ENCODE measurements around the gene PSMB2. TPM values are rescaled to one million over a fixed set of nuclear protein-coding genes. Genes with fewer than 3 reads are reported as not detected.

The PSMB2 gene
- total and polyA plus RNA-seq, 10 of the 15 experiments (the other 5 are each of a cell fraction or from before 2014, with no cell fraction given): 71.7 to 299 (median 145) TPM

GRCh38 chr1:35659589-35659988 is 18.3 kb upstream of the PSMB2 start (continued):
- TF ChIP-seq E4F1 (IDR thresholded peaks at IDR 0.05; ENCODE audit: borderline replicate concordance, partially characterized antibody) (no peak), ASH2L (IDR thresholded peaks at IDR 0.05; ENCODE audit: borderline replicate concordance, low read depth) (no peak), RFX5 (IDR thresholded peaks at IDR 0.05; ENCODE audit: low read depth, low read length) (no peak)

GRCh38 chr1:35657851-35658250 is 16.5 kb upstream of the PSMB2 start:
- no peak overlapping the region for H3K9ac ChIP-seq (ENCODE audit: control insufficient read depth, insufficient read depth, low read length)
- intact Hi-C loops (cut with micrococcal nuclease; ENCODE audit: unreplicated experiment): no loop called here
- no peaks in the 10 kb centered on the region for H3K79me2 ChIP-seq (ENCODE audit: control insufficient read depth, insufficient read depth, low read length)
- no peak overlapping the region for H3K4me3 ChIP-seq
- no peaks in the 10 kb centered on the region for H4K20me1 ChIP-seq (ENCODE audit: control insufficient read depth, insufficient read depth)
- ChIA-PET POLR2A (no interaction called here), RAD21 (ENCODE audit: unreplicated experiment) (no interaction called here), SMC1A (ENCODE audit: uncharacterized antibody, unreplicated experiment) (no interaction called here), CTCF (interaction anchor here (0.7 to 1.4 kb wide), 2 partner anchors 53 to 58 kb away, joined by 3 read pairs; no protein-coding TSS in a partner anchor)
- H2AFZ ChIP-seq (ENCODE audit: control insufficient read depth, low read depth, low read length): no peak overlapping the region; the same call in 1 of the 2 replicates
- in situ Hi-C loops (cut with MboI): no loop called here
- H3K36me3 ChIP-seq (ENCODE audit: control insufficient read depth in 2 of 2, insufficient read depth in 2 of 2, low read length in 1 of 2): no peaks in the 10 kb centered on the region
- BruUV-seq (replicated peaks): no TSS peak
- no peaks in the 10 kb centered on the region for H3K4me1 ChIP-seq (ENCODE audit: control insufficient read depth, insufficient read depth, low read length)
- WGBS (ENCODE audit: insufficient coverage, insufficient replicate concordance, low lambda C conversion rate, missing lambda C conversion rate): 46% methylated on average over 2 of the region's 2 CpGs
- ATAC-seq (no peak), FAIRE-seq (no peak), DNase-seq (ENCODE audit: low read depth, low spot score) (no peak)
- H3K9me3 ChIP-seq (replicated peaks; ENCODE audit: control insufficient read depth, insufficient read depth, low read length): no peaks in the 10 kb centered on the region
- H3K4me2 ChIP-seq (ENCODE audit: control insufficient read depth, insufficient read depth): no peak overlapping the region
- H3K27me3 ChIP-seq (replicated peaks in 1 of 2; ENCODE audit: control insufficient read depth in 2 of 2, insufficient read depth in 2 of 2, low read length in 1 of 2): no peaks in the 10 kb centered on the region
- H3K27ac ChIP-seq (ENCODE audit: control insufficient read depth, insufficient read depth): no peak overlapping the region
- TF ChIP-seq E4F1 (IDR thresholded peaks at IDR 0.05; ENCODE audit: borderline replicate concordance, partially characterized antibody) (no peak), CREB1 (IDR thresholded peaks at IDR 0.05; ENCODE audit: low read depth) (no peak), SPI1 (IDR thresholded peaks at IDR 0.05; ENCODE audit: borderline replicate concordance, insufficient read depth, low read depth, low read length) (no peak), ZNF622 (IDR thresholded peaks at IDR 0.05) (no peak), TCF12 (IDR thresholded peaks at IDR 0.05; ENCODE audit: low read depth, low read length) (no peak), RELB (IDR thresholded peaks at IDR 0.05; ENCODE audit: low read depth) (no peak), PBX3 (IDR thresholded peaks at IDR 0.05; ENCODE audit: insufficient replicate concordance, low read depth, low read length) (no peak), LARP7 (IDR thresholded peaks at IDR 0.05) (no peak), JUNB (IDR thresholded peaks at IDR 0.05) (no peak), ZNF274 (IDR thresholded peaks at IDR 0.05; ENCODE audit: insufficient read depth, insufficient read length) (no peak), SIX5 (IDR thresholded peaks at IDR 0.05; ENCODE audit: low read depth, low read length, severe bottlenecking) (no peak), YBX1 (IDR thresholded peaks at IDR 0.05) (no peak), KAT2A (conservative IDR thresholded peaks at IDR 0.05; ENCODE audit: control insufficient read depth, low read depth, low read length) (no peak), RBBP5 (conservative IDR thresholded peaks at IDR 0.05) (no peak)
